Stomach (tissue), 9 donors: ENCODE results near the gene LTO1. TPM values are rescaled to one million over a fixed set of nuclear protein-coding genes. Genes with fewer than 3 reads are reported as not detected.

Source experiments
- DNase-seq, 2 donors: peaks; one replicate each; pipeline versions ENCODE4 v3.0.0 to v3.0.0-alpha.2; 2013 to 2019
- H3K27ac ChIP-seq, 5 donors: fragments of 200-600 bp in 4 of 5; sonication (generic) in 4 of 5; one replicate each; pipeline ENCODE4 v1.5.1; 2013 to 2019; ENCODE audit warnings: mild to moderate bottlenecking in 1 of 5, moderate library complexity in 1 of 5
- H3K27me3 ChIP-seq, 3 donors: fragments of 200-600 bp; sonication (generic); one replicate each; pipeline ENCODE4 v1.5.1; 2017 to 2019; ENCODE audit warnings: mixed run types in 1 of 3
- H3K36me3 ChIP-seq, 4 donors: fragments of 200-600 bp; sonication (generic); 1 replicate in 3 of 4; 2 replicates in 1 of 4; pipeline ENCODE4 v1.5.1; 2016 to 2019
- H3K4me1 ChIP-seq, 4 donors: fragments of 200-600 bp; sonication (generic); one replicate each; pipeline ENCODE4 v1.5.1; 2016 to 2019
- H3K4me3 ChIP-seq, 4 donors: fragments of 200-600 bp; sonication (generic) in 3 of 4; one replicate each; pipeline ENCODE4 v1.5.1; 2016 to 2019; ENCODE audit warnings: mild to moderate bottlenecking in 1 of 4
- H3K9me3 ChIP-seq, 4 donors: fragments of 200-600 bp; sonication (generic); one replicate each; pipeline ENCODE4 v1.5.1; 2016 to 2019
- CTCF ChIP-seq, 7 experiments: fragments of 450-650 bp in 4 of 7; fragments of 200-600 bp in 3 of 7; sonication (generic) in 3 of 7; IDR thresholded peaks; one replicate each; pipeline ENCODE4 v1.5.1; 2016 to 2019; ENCODE audit warnings: antibody characterized with exemption in 7 of 7, control low read depth in 2 of 7, mild to moderate bottlenecking in 1 of 7
- EP300 ChIP-seq: sonication (generic); formaldehyde crosslinking; IDR thresholded peaks from one replicate; pipeline ENCODE4 v1.6.1; 2017; ENCODE audit warnings: antibody characterized with exemption
- POLR2A ChIP-seq, 4 donors: fragments of 450-650 bp; IDR thresholded peaks; one replicate each; pipeline ENCODE4 v1.6.1; 2016; ENCODE audit warnings: antibody characterized with exemption in 4 of 4, control low read depth in 2 of 4, mild to moderate bottlenecking in 1 of 4, moderate library complexity in 1 of 4
- POLR2AphosphoS5 ChIP-seq, 3 donors: sonication (generic); formaldehyde crosslinking; IDR thresholded peaks; one replicate each; pipeline ENCODE4 v1.6.1; 2016; ENCODE audit warnings: antibody characterized with exemption in 3 of 3
- WGBS, 5 donors: extraction: QIAGEN DNeasy Blood & Tissue Kit in 3 of 5; methylation state at CpG; one replicate each; pipeline versions ENCODE4 v1.1.5 to v1.1.7; 2013 to 2018; 5-methylcytosine and 5-hydroxymethylcytosine counted together
- intact Hi-C: fragments of 100-400 bp; cut with DNase I; formaldehyde crosslinking; loops from one replicate; pipeline ENCODE4 v1.15.1; 2023; ENCODE audit warnings: low total_unique reads
- polyA plus RNA-seq, 3 donors: library from polyadenylated mRNA; stranded (reverse); fragments of 200-250 nt; gene quantifications; one replicate each; pipeline ENCODE4 v1.2.3, GENCODE V29; 2013
- total RNA-seq, 5 donors: library from RNA; depleted of rRNA; stranded (reverse); fragments of >200 nt; gene quantifications; one replicate each; pipeline versions ENCODE4 v1.1.0 to v1.2.3, GENCODE V29; 2014 to 2016
- donor health status: healthy with polysubstance abuse.
- donor health status: Bipolar disorder and iron deficiency.
- donor health status: healthy.

Gene LTO1
- total and polyA plus RNA-seq, 8 donors, result 2.3 to 107 (median 23.3) TPM

GRCh38 chr11:69652999-69653398 lies 22.2 kb downstream of the LTO1 start:
- no peak overlapping the region for H3K4me3 ChIP-seq
- H3K27ac ChIP-seq, result no peak overlapping the region
- WGBS, 5 donors, result 77 to 89% (median 79%) methylated on average over 11 of the region's 11 CpGs
- DNase-seq, result no peak
- H3K27me3 ChIP-seq, result no peaks in the 10 kb centered on the region
- H3K9me3 ChIP-seq, result no peaks in the 10 kb centered on the region
- TF ChIP-seq EP300, result no peak
- TF ChIP-seq CTCF (IDR thresholded peaks at IDR 0.05), result no peak
- TF ChIP-seq POLR2AphosphoS5 (IDR thresholded peaks at IDR 0.05), result no peak
- no peak for TF ChIP-seq POLR2A (IDR thresholded peaks at IDR 0.05)
- H3K4me1 ChIP-seq, result peaks cover 0 to 11% (median 6%) of the 10 kb centered on the region in 4 donors
- intact Hi-C loops, result no loop called here
- peaks cover 12 to 66% (median 62%) of the 10 kb centered on the region in 4 donors for H3K36me3 ChIP-seq

DNA sequence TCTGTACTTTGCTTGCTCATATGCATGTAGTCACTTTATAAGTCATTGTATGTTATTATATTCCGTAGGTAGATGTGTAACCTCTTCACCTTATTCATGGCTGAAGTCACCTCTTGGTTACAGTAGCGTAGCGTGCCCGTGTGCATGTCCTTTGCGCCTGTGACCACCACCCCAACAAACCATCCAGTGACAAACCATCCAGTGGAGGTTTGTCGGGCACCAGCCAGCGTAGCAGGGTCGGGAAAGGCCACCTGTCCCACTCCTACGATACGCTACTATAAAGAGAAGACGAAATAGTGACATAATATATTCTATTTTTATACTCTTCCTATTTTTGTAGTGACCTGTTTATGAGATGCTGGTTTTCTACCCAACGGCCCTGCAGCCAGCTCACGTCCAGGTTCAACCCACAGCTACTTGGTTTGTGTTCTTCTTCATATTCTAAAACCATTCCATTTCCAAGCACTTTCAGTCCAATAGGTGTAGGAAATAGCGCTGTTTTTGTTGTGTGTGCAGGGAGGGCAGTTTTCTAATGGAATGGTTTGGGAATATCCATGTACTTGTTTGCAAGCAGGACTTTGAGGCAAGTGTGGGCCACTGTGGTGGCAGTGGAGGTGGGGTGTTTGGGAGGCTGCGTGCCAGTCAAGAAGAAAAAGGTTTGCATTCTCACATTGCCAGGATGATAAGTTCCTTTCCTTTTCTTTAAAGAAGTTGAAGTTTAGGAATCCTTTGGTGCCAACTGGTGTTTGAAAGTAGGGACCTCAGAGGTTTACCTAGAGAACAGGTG lies 23.1 kb downstream of the LTO1 start:
- peaks cover 14 to 74% (median 69%) of the 10 kb centered on the region in 4 donors for H3K36me3 ChIP-seq
- H3K4me1 ChIP-seq, result peaks cover 0 to 11% (median 4%) of the 10 kb centered on the region in 4 donors
- TF ChIP-seq POLR2A (IDR thresholded peaks at IDR 0.05), result no peak
- no peak for TF ChIP-seq POLR2AphosphoS5 (IDR thresholded peaks at IDR 0.05)
- no peak for TF ChIP-seq CTCF (IDR thresholded peaks at IDR 0.05)
- TF ChIP-seq EP300, result no peak
- no peaks in the 10 kb centered on the region for H3K9me3 ChIP-seq
- WGBS, 5 donors, result 86 to 92% (median 88%) methylated on average over 15 of the region's 15 CpGs
- no peak overlapping the region for H3K27ac ChIP-seq
- intact Hi-C loops, result no loop called here
- no peak overlapping the region for H3K4me3 ChIP-seq
- no peaks in the 10 kb centered on the region for H3K27me3 ChIP-seq
- no peak for DNase-seq

DNA sequence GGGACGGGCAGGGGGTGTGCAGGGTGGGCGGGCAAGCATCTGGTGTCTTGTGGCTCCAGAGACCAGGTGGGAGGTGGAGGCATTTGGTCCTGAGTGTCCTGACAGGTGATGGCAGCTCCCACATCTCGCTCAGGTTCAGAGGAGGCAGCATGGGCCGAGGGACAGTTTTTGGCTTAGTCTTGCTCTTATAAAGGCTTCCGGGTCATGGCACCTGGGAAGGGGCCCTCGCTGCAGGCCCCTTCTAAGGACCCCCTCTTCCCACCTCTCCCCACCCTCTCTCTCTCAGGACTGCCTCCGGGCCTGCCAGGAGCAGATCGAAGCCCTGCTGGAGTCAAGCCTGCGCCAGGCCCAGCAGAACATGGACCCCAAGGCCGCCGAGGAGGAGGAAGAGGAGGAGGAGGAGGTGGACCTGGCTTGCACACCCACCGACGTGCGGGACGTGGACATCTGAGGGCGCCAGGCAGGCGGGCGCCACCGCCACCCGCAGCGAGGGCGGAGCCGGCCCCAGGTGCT lies 24.3 kb downstream of the LTO1 start:
- TF ChIP-seq CTCF (IDR thresholded peaks at IDR 0.05) (no peak), EP300 (no peak)
- H3K36me3 ChIP-seq, result peaks cover 14 to 85% (median 73%) of the 10 kb centered on the region in 4 donors
- no peak for DNase-seq
- H3K27me3 ChIP-seq, result peaks cover 0 to 2% (median 0%) of the 10 kb centered on the region in 3 donors
- peaks cover 0 to 11% (median 4%) of the 10 kb centered on the region in 4 donors for H3K4me1 ChIP-seq
- WGBS, 5 donors, result 73 to 92% (median 86%) methylated on average over 19 to 23 of the region's 23 CpGs
- H3K9me3 ChIP-seq, result no peaks in the 10 kb centered on the region
- H3K27ac ChIP-seq, result no peak overlapping the region
- intact Hi-C loops, result no loop called here
- no peak overlapping the region for H3K4me3 ChIP-seq

- peaks cover 14 to 91% (median 75%) of the 10 kb centered on the region in 4 donors for H3K36me3 ChIP-seq
- WGBS, 5 donors, result 74 to 88% (median 78%) methylated on average over 13 to 24 of the region's 24 CpGs
These were observed 24.9 kb downstream of the LTO1 start for GRCh38 chr11:69650081-69650831.

More at GRCh38 chr11:69650081-69650831, 24.9 kb downstream of the LTO1 start:
- Histone ChIP-seq H3K9me3 (no peaks in the 10 kb centered on the region), H3K27ac (no peak overlapping the region), H3K4me1 (peaks cover 0 to 12% (median 6%) of the 10 kb centered on the region in 4 donors), H3K4me3 (no peak overlapping the region), H3K27me3 (peaks cover 0 to 8% (median 0%) of the 10 kb centered on the region in 3 donors)
- TF ChIP-seq CTCF (IDR thresholded peaks at IDR 0.05) (no peak), EP300 (no peak), POLR2A (IDR thresholded peaks at IDR 0.05) (no peak), POLR2AphosphoS5 (IDR thresholded peaks at IDR 0.05) (no peak)
- DNase-seq, result no peak
- intact Hi-C loops, result no loop called here
